Rectal smooth muscle tissue (tissue), 1 donor: Measurements from ENCODE around the gene MORN1.
"Not testable (repeated sequence)": the region's sequence is repeated elsewhere in the genome, so short reads cannot be mapped to it uniquely, and the experiment has no call there.

Experiments used
- H3K27ac ChIP-seq: one replicate; pipeline ENCODE4 v1.7.0; 2013; ENCODE audit warnings: low read depth, low read length, inconsistent platforms
- H3K27me3 ChIP-seq: one replicate; pipeline ENCODE4 v1.7.0; 2013; ENCODE audit warnings: low read length; ENCODE audit not compliant: control insufficient read depth, insufficient read depth
- H3K36me3 ChIP-seq: one replicate; pipeline ENCODE4 v1.7.0; 2013; ENCODE audit warnings: low read length; ENCODE audit not compliant: control insufficient read depth, insufficient read depth
- H3K4me1 ChIP-seq: one replicate; pipeline ENCODE4 v1.7.0; 2013; ENCODE audit warnings: low read length; ENCODE audit not compliant: control insufficient read depth, insufficient read depth
- H3K4me3 ChIP-seq: one replicate; pipeline ENCODE4 v1.7.0; 2013; ENCODE audit warnings: low read length
- H3K9ac ChIP-seq: one replicate; pipeline ENCODE4 v1.7.0; 2013; ENCODE audit warnings: low read length

Gene MORN1

GRCh38 chr1:2300004-2300771 lies 91.2 kb downstream of the MORN1 start:
- H3K27ac ChIP-seq = peak overlapping the region; percentile 52
- peaks cover 28% of the 10 kb centered on the region for H3K4me1 ChIP-seq
- H3K27me3 ChIP-seq = no peaks in the 10 kb centered on the region
- peak overlapping the region; percentile 44 for H3K4me3 ChIP-seq
- peaks cover 11% of the 10 kb centered on the region for H3K36me3 ChIP-seq
- H3K9ac ChIP-seq = peak overlapping the region; percentile 17

GRCh38 chr1:2299131-2299627 lies 92.2 kb downstream of the MORN1 start:
- peak overlapping the region; percentile 16 for H3K4me3 ChIP-seq
- peaks cover 22% of the 10 kb centered on the region for H3K4me1 ChIP-seq
- H3K36me3 ChIP-seq = peaks cover 5% of the 10 kb centered on the region
- H3K27ac ChIP-seq = no peak overlapping the region
- H3K27me3 ChIP-seq = no peaks in the 10 kb centered on the region
- no peak overlapping the region for H3K9ac ChIP-seq

GRCh38 chr1:2298685-2299084 lies 92.7 kb downstream of the MORN1 start:
- Histone ChIP-seq H3K4me3 (no peak overlapping the region), H3K36me3 (peaks cover 4% of the 10 kb centered on the region), H3K9ac (no peak overlapping the region), H3K4me1 (peaks cover 22% of the 10 kb centered on the region), H3K27ac (no peak overlapping the region), H3K27me3 (no peaks in the 10 kb centered on the region)

DNA sequence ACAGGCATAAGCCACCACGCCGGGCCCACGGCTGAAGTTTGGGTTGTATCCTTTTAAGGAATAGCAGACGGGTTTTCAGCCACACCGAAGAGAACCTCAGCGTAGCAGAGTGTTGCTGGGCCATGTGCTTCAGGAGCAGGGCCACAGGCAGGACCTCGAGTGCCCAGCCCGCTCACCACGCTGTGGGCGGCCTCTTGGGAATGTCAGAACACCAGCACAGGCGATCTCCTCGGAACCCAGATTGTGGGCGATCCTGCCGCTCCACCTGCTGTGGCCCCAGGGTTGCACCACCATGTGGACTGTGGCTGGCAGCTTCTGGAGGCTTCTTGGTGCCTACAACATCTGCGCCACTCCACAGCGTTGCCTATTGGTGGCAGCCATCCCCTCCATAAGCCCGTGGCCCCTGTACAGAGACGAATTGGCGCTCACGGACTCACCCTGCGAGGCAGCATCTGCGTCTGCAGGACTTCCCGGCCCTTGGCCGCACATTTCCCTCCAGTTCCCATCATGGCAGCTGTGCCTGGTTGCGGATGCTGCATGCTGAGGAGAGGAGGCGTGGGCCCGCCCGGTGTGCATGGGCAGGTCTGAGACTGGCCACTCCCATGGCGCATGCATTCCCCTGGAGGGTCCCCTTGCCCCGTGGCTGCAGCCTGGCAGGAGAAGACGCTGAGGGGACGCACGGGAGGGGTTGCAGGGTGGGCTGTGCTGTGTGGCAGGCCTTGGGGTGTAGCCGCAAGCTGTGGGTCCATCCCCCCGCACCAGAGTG lies 93.9 kb downstream of the MORN1 start:
- Histone ChIP-seq H3K27me3 (no peaks in the 10 kb centered on the region), H3K36me3 (no peaks in the 10 kb centered on the region), H3K9ac (no peak overlapping the region), H3K4me1 (peaks cover 22% of the 10 kb centered on the region), H3K4me3 (no peak overlapping the region), H3K27ac (no peak overlapping the region)

GRCh38 chr1:2296614-2297013 lies 94.7 kb downstream of the MORN1 start:
- no peak overlapping the region for H3K27ac ChIP-seq

GRCh38 chr1:2296211-2296610 lies 95.1 kb downstream of the MORN1 start:
- not testable (repeated sequence) for H3K4me3 ChIP-seq, H3K36me3 ChIP-seq, H3K27me3 ChIP-seq, H3K27ac ChIP-seq, H3K9ac ChIP-seq
- H3K4me1 ChIP-seq = peaks cover 19% of the 10 kb centered on the region

More at GRCh38 chr1:2296614-2297013, 94.7 kb downstream of the MORN1 start:
- H3K4me1 ChIP-seq = peaks cover 22% of the 10 kb centered on the region
- H3K36me3 ChIP-seq = no peaks in the 10 kb centered on the region
- no peak overlapping the region for H3K4me3 ChIP-seq
- H3K27me3 ChIP-seq = no peaks in the 10 kb centered on the region
- H3K9ac ChIP-seq = no peak overlapping the region

DNA sequence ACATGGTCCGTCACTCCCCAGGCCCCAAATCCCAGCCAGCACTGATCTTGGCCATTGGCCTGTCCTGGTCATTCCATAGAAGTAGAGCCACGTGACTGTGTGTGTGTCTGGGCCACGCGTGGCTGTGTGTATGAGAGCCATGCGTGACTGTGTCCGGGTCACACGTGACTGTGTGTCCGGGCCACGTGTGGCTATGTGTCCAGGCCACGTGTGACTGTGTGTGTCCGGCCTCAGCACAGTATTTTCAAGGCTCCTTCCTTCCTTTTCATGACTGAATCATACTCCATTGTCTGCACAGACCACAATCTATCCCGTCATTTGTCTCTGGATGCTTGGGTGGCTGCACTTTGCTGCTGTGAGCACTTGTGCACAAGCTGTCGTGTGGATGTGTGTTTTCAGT lies 95.8 kb downstream of the MORN1 start:
- H3K4me1 ChIP-seq = peaks cover 26% of the 10 kb centered on the region
- no peak overlapping the region for H3K9ac ChIP-seq
- no peak overlapping the region for H3K4me3 ChIP-seq
- no peaks in the 10 kb centered on the region for H3K36me3 ChIP-seq
- H3K27ac ChIP-seq = no peak overlapping the region
- H3K27me3 ChIP-seq = no peaks in the 10 kb centered on the region

GRCh38 chr1:2294725-2295078 lies 96.7 kb downstream of the MORN1 start:
- Histone ChIP-seq H3K9ac (no peak overlapping the region), H3K4me1 (peaks cover 27% of the 10 kb centered on the region), H3K27ac (no peak overlapping the region)

DNA sequence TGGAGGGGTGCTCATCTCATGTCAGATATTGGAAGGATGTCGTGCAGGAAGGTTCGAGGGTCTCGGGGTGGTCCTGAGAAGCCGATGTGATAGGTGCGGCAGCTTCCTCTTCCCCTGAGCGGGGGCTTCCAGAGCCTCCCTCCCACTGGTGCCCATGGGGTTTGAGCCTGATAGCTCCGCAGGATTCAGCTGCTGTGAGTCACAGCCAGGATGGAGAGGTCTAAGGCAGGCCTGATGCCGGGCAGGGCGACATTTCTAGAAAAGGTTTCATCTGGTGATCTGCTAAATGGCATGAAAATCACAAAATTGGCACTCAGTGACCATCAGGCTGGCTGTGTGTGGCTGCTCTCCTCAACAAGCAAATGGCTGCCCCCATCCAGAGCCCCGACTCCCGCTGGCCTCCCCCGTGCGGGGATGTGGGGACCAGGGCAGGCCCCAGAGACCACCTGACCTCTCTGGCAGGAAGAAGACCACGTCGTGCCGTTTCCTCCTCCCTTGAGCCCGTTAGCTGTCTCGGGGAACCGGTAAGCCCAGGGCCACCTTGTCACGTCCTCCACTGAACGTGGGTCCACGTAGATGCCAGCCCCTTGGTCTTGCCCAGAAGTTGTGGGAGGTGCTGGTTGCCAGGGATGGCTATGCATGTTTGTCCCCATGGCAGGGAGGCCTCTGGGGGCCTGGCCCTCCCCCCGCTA lies 97.2 kb downstream of the MORN1 start:
- no peak overlapping the region for H3K4me3 ChIP-seq
- H3K9ac ChIP-seq = no peak overlapping the region
- H3K27ac ChIP-seq = no peak overlapping the region
- no peaks in the 10 kb centered on the region for H3K36me3 ChIP-seq
- peaks cover 23% of the 10 kb centered on the region for H3K4me1 ChIP-seq
- H3K27me3 ChIP-seq = no peaks in the 10 kb centered on the region

More at GRCh38 chr1:2294725-2295078, 96.7 kb downstream of the MORN1 start:
- H3K36me3 ChIP-seq = no peaks in the 10 kb centered on the region
- no peak overlapping the region for H3K4me3 ChIP-seq
- H3K27me3 ChIP-seq = no peaks in the 10 kb centered on the region

GRCh38 chr1:2292725-2293450 lies 98.5 kb downstream of the MORN1 start:
- Histone ChIP-seq H3K36me3 (no peaks in the 10 kb centered on the region), H3K4me1 (peaks cover 25% of the 10 kb centered on the region), H3K9ac (no peak overlapping the region), H3K27ac (no peak overlapping the region), H3K4me3 (no peak overlapping the region), H3K27me3 (no peaks in the 10 kb centered on the region)

GRCh38 chr1:2291577-2291976 lies 99.8 kb downstream of the MORN1 start:
- H3K4me3 ChIP-seq = peak overlapping the region; percentile 57
- H3K9ac ChIP-seq = no peak overlapping the region
- no peak overlapping the region for H3K27ac ChIP-seq
- H3K4me1 ChIP-seq = peaks cover 25% of the 10 kb centered on the region
- H3K27me3 ChIP-seq = no peaks in the 10 kb centered on the region
- no peaks in the 10 kb centered on the region for H3K36me3 ChIP-seq
